Neural progenitor cell (in vitro differentiated cells): Measurements from ENCODE around the gene SULT4A1.
"Not testable (repeated sequence)": the region's sequence is repeated elsewhere in the genome, so short reads cannot be mapped to it uniquely, and the experiment has no call there.

Source experiments
- EZH2 ChIP-seq: fragments of 200-600 bp; sonication (generic); IDR thresholded peaks from 2 replicates; pipeline ENCODE4 v1.6.1; 2017; ENCODE audit warnings: antibody characterized with exemption, mild to moderate bottlenecking, moderate library complexity
- EZH2phosphoT487 ChIP-seq: fragments of 200-600 bp; sonication (generic); IDR thresholded peaks from 2 replicates; pipeline ENCODE4 v1.6.1; 2017; ENCODE audit warnings: antibody characterized with exemption
- TF ChIP-seq, protein P1 (sequence below): fragments of 200-600 bp; sonication (generic); IDR thresholded peaks from 2 replicates; pipeline ENCODE4 v1.5.1; 2017; ENCODE audit warnings: antibody characterized with exemption, mild to moderate bottlenecking

DNA sequence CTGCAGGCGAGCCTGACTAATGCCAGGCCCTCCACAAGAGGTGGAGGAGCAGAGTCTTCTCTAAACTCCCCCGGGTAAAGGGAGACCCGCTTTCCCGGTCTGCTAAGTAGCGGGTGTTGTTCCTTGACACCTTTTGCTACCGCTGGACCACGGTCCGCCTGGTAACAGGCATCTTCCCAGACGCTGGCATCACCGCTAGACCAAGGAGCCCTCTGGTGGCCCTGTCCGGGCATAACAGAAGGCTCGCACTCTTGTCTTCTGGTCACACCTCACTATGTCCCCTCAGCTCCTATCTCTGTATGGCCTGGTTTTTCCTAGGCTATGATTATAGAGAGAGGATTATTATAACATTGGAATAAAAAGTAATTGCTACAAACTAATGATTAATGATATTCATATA, 42.1 kb upstream of the SULT4A1 start:
- TF ChIP-seq, protein P1, sequence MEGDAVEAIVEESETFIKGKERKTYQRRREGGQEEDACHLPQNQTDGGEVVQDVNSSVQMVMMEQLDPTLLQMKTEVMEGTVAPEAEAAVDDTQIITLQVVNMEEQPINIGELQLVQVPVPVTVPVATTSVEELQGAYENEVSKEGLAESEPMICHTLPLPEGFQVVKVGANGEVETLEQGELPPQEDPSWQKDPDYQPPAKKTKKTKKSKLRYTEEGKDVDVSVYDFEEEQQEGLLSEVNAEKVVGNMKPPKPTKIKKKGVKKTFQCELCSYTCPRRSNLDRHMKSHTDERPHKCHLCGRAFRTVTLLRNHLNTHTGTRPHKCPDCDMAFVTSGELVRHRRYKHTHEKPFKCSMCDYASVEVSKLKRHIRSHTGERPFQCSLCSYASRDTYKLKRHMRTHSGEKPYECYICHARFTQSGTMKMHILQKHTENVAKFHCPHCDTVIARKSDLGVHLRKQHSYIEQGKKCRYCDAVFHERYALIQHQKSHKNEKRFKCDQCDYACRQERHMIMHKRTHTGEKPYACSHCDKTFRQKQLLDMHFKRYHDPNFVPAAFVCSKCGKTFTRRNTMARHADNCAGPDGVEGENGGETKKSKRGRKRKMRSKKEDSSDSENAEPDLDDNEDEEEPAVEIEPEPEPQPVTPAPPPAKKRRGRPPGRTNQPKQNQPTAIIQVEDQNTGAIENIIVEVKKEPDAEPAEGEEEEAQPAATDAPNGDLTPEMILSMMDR, result peak; percentile 41
- TF ChIP-seq EZH2phosphoT487, EZH2: not testable (repeated sequence)
